ENCODE results near the gene MTCL1. TPM values are rescaled to one million over a fixed set of nuclear protein-coding genes. Genes with fewer than 3 reads are reported as not detected.

MTCL1 gene
- polyA plus RNA-seq, 2 donors = 4.4 to 6.5 TPM

- H3K4me3 ChIP-seq (ENCODE audit: low read depth in 1 of 2, low read length in 2 of 2) = no peak overlapping the region
- H3K36me3 ChIP-seq (ENCODE audit: control insufficient read depth in 2 of 2, insufficient read depth in 2 of 2, low read length in 1 of 2) = peaks cover 0 to 7% of the 10 kb centered on the region in 2 donors
- H3K27me3 ChIP-seq (ENCODE audit: control insufficient read depth in 1 of 2, insufficient read depth in 2 of 2, low read length in 2 of 2) = no peaks in the 10 kb centered on the region
- H3K4me1 ChIP-seq (ENCODE audit: control insufficient read depth in 2 of 2, insufficient read depth in 2 of 2, low read length in 1 of 2) = peaks cover 0 to 7% of the 10 kb centered on the region in 2 donors
- 96 to 97% methylated on average over 35 of the region's 35 CpGs for WGBS, 2 donors
- H3K27ac ChIP-seq (ENCODE audit: low read depth in 2 of 2, low read length in 1 of 2) = no peak overlapping the region
- H3K9me3 ChIP-seq (ENCODE audit: control insufficient read depth in 2 of 2, insufficient read depth in 1 of 2, low read depth in 1 of 2, low read length in 1 of 2) = no peaks in the 10 kb centered on the region
Observed at GRCh38 chr18:8783994-8784530, 78.7 kb downstream of the MTCL1 start.

- no peak overlapping the region for H3K4me3 ChIP-seq (ENCODE audit: low read depth in 1 of 2, low read length in 2 of 2)
- no peaks in the 10 kb centered on the region for H3K9me3 ChIP-seq (ENCODE audit: control insufficient read depth in 2 of 2, insufficient read depth in 1 of 2, low read depth in 1 of 2, low read length in 1 of 2)
- no peaks in the 10 kb centered on the region for H3K27me3 ChIP-seq (ENCODE audit: control insufficient read depth in 1 of 2, insufficient read depth in 2 of 2, low read length in 2 of 2)
- 96% methylated on average over 24 of the region's 24 CpGs for WGBS, 2 donors
- peaks cover 0 to 7% of the 10 kb centered on the region in 2 donors for H3K4me1 ChIP-seq (ENCODE audit: control insufficient read depth in 2 of 2, insufficient read depth in 2 of 2, low read length in 1 of 2)
- H3K27ac ChIP-seq (ENCODE audit: low read depth in 2 of 2, low read length in 1 of 2) = no peak overlapping the region
- peaks cover 0 to 7% of the 10 kb centered on the region in 2 donors for H3K36me3 ChIP-seq (ENCODE audit: control insufficient read depth in 2 of 2, insufficient read depth in 2 of 2, low read length in 1 of 2)
Observed at GRCh38 chr18:8785261-8785660, 79.9 kb downstream of the MTCL1 start.

- 88 to 89% methylated on average over 28 to 30 of the region's 30 CpGs for WGBS, 2 donors
- H3K27ac ChIP-seq (ENCODE audit: low read depth in 2 of 2, low read length in 1 of 2) = no peak overlapping the region
- no peak overlapping the region for H3K4me3 ChIP-seq (ENCODE audit: low read depth in 1 of 2, low read length in 2 of 2)
- H3K27me3 ChIP-seq (ENCODE audit: control insufficient read depth in 1 of 2, insufficient read depth in 2 of 2, low read length in 2 of 2) = no peaks in the 10 kb centered on the region
- peaks cover 0 to 7% of the 10 kb centered on the region in 2 donors for H3K4me1 ChIP-seq (ENCODE audit: control insufficient read depth in 2 of 2, insufficient read depth in 2 of 2, low read length in 1 of 2)
- no peaks in the 10 kb centered on the region for H3K9me3 ChIP-seq (ENCODE audit: control insufficient read depth in 2 of 2, insufficient read depth in 1 of 2, low read depth in 1 of 2, low read length in 1 of 2)
- H3K36me3 ChIP-seq (ENCODE audit: control insufficient read depth in 2 of 2, insufficient read depth in 2 of 2, low read length in 1 of 2) = peaks cover 0 to 7% of the 10 kb centered on the region in 2 donors
Observed at GRCh38 chr18:8785855-8786482, 80.6 kb downstream of the MTCL1 start.

- H3K27me3 ChIP-seq (ENCODE audit: control insufficient read depth in 1 of 2, insufficient read depth in 2 of 2, low read length in 2 of 2) = no peaks in the 10 kb centered on the region
- no peak overlapping the region for H3K4me3 ChIP-seq (ENCODE audit: low read depth in 1 of 2, low read length in 2 of 2)
- peaks cover 0 to 7% of the 10 kb centered on the region in 2 donors for H3K4me1 ChIP-seq (ENCODE audit: control insufficient read depth in 2 of 2, insufficient read depth in 2 of 2, low read length in 1 of 2)
- peak overlapping the region; percentile 10 to 40 for H3K27ac ChIP-seq (ENCODE audit: low read depth in 2 of 2, low read length in 1 of 2)
- H3K36me3 ChIP-seq (ENCODE audit: control insufficient read depth in 2 of 2, insufficient read depth in 2 of 2, low read length in 1 of 2) = peaks cover 0 to 7% of the 10 kb centered on the region in 2 donors
- H3K9me3 ChIP-seq (ENCODE audit: control insufficient read depth in 2 of 2, insufficient read depth in 1 of 2, low read depth in 1 of 2, low read length in 1 of 2) = no peaks in the 10 kb centered on the region
- 44 to 65% methylated on average over 17 of the region's 17 CpGs for WGBS, 2 donors
Observed at GRCh38 chr18:8786483-8787370, 81.4 kb downstream of the MTCL1 start.

- peaks cover 0 to 7% of the 10 kb centered on the region in 2 donors for H3K4me1 ChIP-seq (ENCODE audit: control insufficient read depth in 2 of 2, insufficient read depth in 2 of 2, low read length in 1 of 2)
- no peaks in the 10 kb centered on the region for H3K27me3 ChIP-seq (ENCODE audit: control insufficient read depth in 1 of 2, insufficient read depth in 2 of 2, low read length in 2 of 2)
- no peak overlapping the region for H3K4me3 ChIP-seq (ENCODE audit: low read depth in 1 of 2, low read length in 2 of 2)
- no peaks in the 10 kb centered on the region for H3K9me3 ChIP-seq (ENCODE audit: control insufficient read depth in 2 of 2, insufficient read depth in 1 of 2, low read depth in 1 of 2, low read length in 1 of 2)
- H3K27ac ChIP-seq (ENCODE audit: low read depth in 2 of 2, low read length in 1 of 2) = peak overlapping the region in 1 of 2 donors; percentile 10
- WGBS, 2 donors = 83 to 90% methylated on average over 6 of the region's 6 CpGs
- H3K36me3 ChIP-seq (ENCODE audit: control insufficient read depth in 2 of 2, insufficient read depth in 2 of 2, low read length in 1 of 2) = peaks cover 0 to 7% of the 10 kb centered on the region in 2 donors
Observed at GRCh38 chr18:8787371-8787670, 82.0 kb downstream of the MTCL1 start.

- 84 to 89% methylated on average over 6 of the region's 6 CpGs for WGBS, 2 donors
- no peak overlapping the region for H3K4me3 ChIP-seq (ENCODE audit: low read depth in 1 of 2, low read length in 2 of 2)
- H3K27ac ChIP-seq (ENCODE audit: low read depth in 2 of 2, low read length in 1 of 2) = no peak overlapping the region
- H3K4me1 ChIP-seq (ENCODE audit: control insufficient read depth in 2 of 2, insufficient read depth in 2 of 2, low read length in 1 of 2) = peaks cover 0 to 7% of the 10 kb centered on the region in 2 donors
- H3K9me3 ChIP-seq (ENCODE audit: control insufficient read depth in 2 of 2, insufficient read depth in 1 of 2, low read depth in 1 of 2, low read length in 1 of 2) = no peaks in the 10 kb centered on the region
- H3K27me3 ChIP-seq (ENCODE audit: control insufficient read depth in 1 of 2, insufficient read depth in 2 of 2, low read length in 2 of 2) = no peaks in the 10 kb centered on the region
- peaks cover 0 to 7% of the 10 kb centered on the region in 2 donors for H3K36me3 ChIP-seq (ENCODE audit: control insufficient read depth in 2 of 2, insufficient read depth in 2 of 2, low read length in 1 of 2)
Observed at GRCh38 chr18:8787794-8788193, 82.4 kb downstream of the MTCL1 start.

GRCh38 chr18:8788503-8789429 lies 83.4 kb downstream of the MTCL1 start:
- WGBS, 2 donors = 86 to 87% methylated on average over 13 of the region's 13 CpGs
- peaks cover 0 to 3% of the 10 kb centered on the region in 2 donors for H3K36me3 ChIP-seq (ENCODE audit: control insufficient read depth in 2 of 2, insufficient read depth in 2 of 2, low read length in 1 of 2)

GRCh38 chr18:8791171-8791651 lies 85.9 kb downstream of the MTCL1 start:
- Histone ChIP-seq H3K27me3 (ENCODE audit: control insufficient read depth in 1 of 2, insufficient read depth in 2 of 2, low read length in 2 of 2) (no peaks in the 10 kb centered on the region), H3K27ac (ENCODE audit: low read depth in 2 of 2, low read length in 1 of 2) (no peak overlapping the region), H3K36me3 (ENCODE audit: control insufficient read depth in 2 of 2, insufficient read depth in 2 of 2, low read length in 1 of 2) (no peaks in the 10 kb centered on the region), H3K4me3 (ENCODE audit: low read depth in 1 of 2, low read length in 2 of 2) (no peak overlapping the region), H3K4me1 (ENCODE audit: control insufficient read depth in 2 of 2, insufficient read depth in 2 of 2, low read length in 1 of 2) (peaks cover 0 to 4% of the 10 kb centered on the region in 2 donors), H3K9me3 (ENCODE audit: control insufficient read depth in 2 of 2, insufficient read depth in 1 of 2, low read depth in 1 of 2, low read length in 1 of 2) (no peaks in the 10 kb centered on the region)
- WGBS, 2 donors = 82 to 85% methylated on average over 4 of the region's 4 CpGs

More at GRCh38 chr18:8788503-8789429, 83.4 kb downstream of the MTCL1 start:
- Histone ChIP-seq H3K27me3 (ENCODE audit: control insufficient read depth in 1 of 2, insufficient read depth in 2 of 2, low read length in 2 of 2) (no peaks in the 10 kb centered on the region), H3K9me3 (ENCODE audit: control insufficient read depth in 2 of 2, insufficient read depth in 1 of 2, low read depth in 1 of 2, low read length in 1 of 2) (no peaks in the 10 kb centered on the region), H3K27ac (ENCODE audit: low read depth in 2 of 2, low read length in 1 of 2) (no peak overlapping the region), H3K4me1 (ENCODE audit: control insufficient read depth in 2 of 2, insufficient read depth in 2 of 2, low read length in 1 of 2) (peaks cover 0 to 7% of the 10 kb centered on the region in 2 donors), H3K4me3 (ENCODE audit: low read depth in 1 of 2, low read length in 2 of 2) (no peak overlapping the region)

Data from esophagus (tissue), 2 donors.